ENCODE results near the gene TNFRSF18.

Gene TNFRSF18

GRCh38 chr1:1208713-1209433, 2.5 kb upstream of the TNFRSF18 start:
- H3K14ac ChIP-seq (ENCODE audit: low read length in 2 of 2), result peak overlapping the region in 1 of 2 experiments; percentile 13
- H4K8ac ChIP-seq (ENCODE audit: low read length), result no peak overlapping the region
- peak overlapping the region in 1 of 2 experiments; percentile 65 for H3K4me3 ChIP-seq (ENCODE audit: insufficient read depth in 1 of 2, low read depth in 1 of 2, low read length in 2 of 2)
- H4K91ac ChIP-seq (ENCODE audit: low read length), result no peak overlapping the region
- H3K4ac ChIP-seq (ENCODE audit: low read depth in 1 of 2, low read length in 2 of 2), result no peak overlapping the region
- no peak overlapping the region for H2BK5ac ChIP-seq (ENCODE audit: low read depth, low read length, poor library complexity, severe bottlenecking)
- 88% methylated on average over 31 of the region's 38 CpGs for WGBS
- peak overlapping the region; percentile 7 for H3K4me2 ChIP-seq (ENCODE audit: low read length, poor library complexity, severe bottlenecking)
- H3K27ac ChIP-seq (ENCODE audit: low read length, poor library complexity, severe bottlenecking), result no peak overlapping the region
- H3K79me1 ChIP-seq (replicated peaks; ENCODE audit: low read length, poor library complexity, severe bottlenecking), result peaks cover under 1% of the 10 kb centered on the region
- H3K9ac ChIP-seq (ENCODE audit: low read length), result peak overlapping the region; percentile 75
- peak overlapping the region; percentile 42 for H2AFZ ChIP-seq (ENCODE audit: low read depth, low read length)
- no peak for DNase-seq
- H3K18ac ChIP-seq (ENCODE audit: low read depth in 1 of 2, low read length in 2 of 2), result peak overlapping the region; percentile 45 to 88
- H2BK15ac ChIP-seq (ENCODE audit: low read depth, poor library complexity, severe bottlenecking), result no peak overlapping the region
- H3K9me3 ChIP-seq (ENCODE audit: control insufficient read depth, low read length), result no peaks in the 10 kb centered on the region
- H2AK5ac ChIP-seq (ENCODE audit: low read length, severe bottlenecking), result peak overlapping the region; percentile 79
- peaks cover 0 to 4% of the 10 kb centered on the region in 2 experiments for H3K36me3 ChIP-seq (ENCODE audit: control insufficient read depth in 1 of 2, insufficient read depth in 2 of 2, low read depth in 1 of 2, low read length in 2 of 2)
- H3K4me1 ChIP-seq (ENCODE audit: control insufficient read depth, insufficient read depth, low read depth, low read length), result peaks cover 67% of the 10 kb centered on the region
- H2BK12ac ChIP-seq (ENCODE audit: low read length in 2 of 2), result no peak overlapping the region
- no peak overlapping the region for H3K23ac ChIP-seq (ENCODE audit: low read length in 2 of 2)
- peaks cover 0 to 40% of the 10 kb centered on the region in 2 experiments for H3K27me3 ChIP-seq (ENCODE audit: control insufficient read depth in 1 of 2, insufficient read depth in 1 of 2, low read length in 2 of 2)
- H2BK120ac ChIP-seq (ENCODE audit: low read depth, low read length), result no peak overlapping the region

GRCh38 chr1:1207571-1207892, 1.1 kb upstream of the TNFRSF18 start:
- no peak overlapping the region for H3K14ac ChIP-seq (ENCODE audit: low read length in 2 of 2)
- H3K4ac ChIP-seq (ENCODE audit: low read depth in 1 of 2, low read length in 2 of 2), result no peak overlapping the region
- peaks cover 69% of the 10 kb centered on the region for H3K4me1 ChIP-seq (ENCODE audit: control insufficient read depth, insufficient read depth, low read depth, low read length)
- H2BK120ac ChIP-seq (ENCODE audit: low read depth, low read length), result no peak overlapping the region
- no peak for DNase-seq
- no peak overlapping the region for H3K4me3 ChIP-seq (ENCODE audit: insufficient read depth in 1 of 2, low read depth in 1 of 2, low read length in 2 of 2)
- no peak overlapping the region for H4K91ac ChIP-seq (ENCODE audit: low read length)
- H3K9me3 ChIP-seq (ENCODE audit: control insufficient read depth, low read length), result no peaks in the 10 kb centered on the region
- no peak overlapping the region for H2AFZ ChIP-seq (ENCODE audit: low read depth, low read length)
- peaks cover 0 to 52% of the 10 kb centered on the region in 2 experiments for H3K27me3 ChIP-seq (ENCODE audit: control insufficient read depth in 1 of 2, insufficient read depth in 1 of 2, low read length in 2 of 2)
- no peak overlapping the region for H3K27ac ChIP-seq (ENCODE audit: low read length, poor library complexity, severe bottlenecking)
- no peak overlapping the region for H2BK5ac ChIP-seq (ENCODE audit: low read depth, low read length, poor library complexity, severe bottlenecking)
- no peak overlapping the region for H3K9ac ChIP-seq (ENCODE audit: low read length)
- no peaks in the 10 kb centered on the region for H3K79me1 ChIP-seq (replicated peaks; ENCODE audit: low read length, poor library complexity, severe bottlenecking)
- no peak overlapping the region for H2BK12ac ChIP-seq (ENCODE audit: low read length in 2 of 2)
- no peak overlapping the region for H4K8ac ChIP-seq (ENCODE audit: low read length)
- 90% methylated on average over 11 of the region's 11 CpGs for WGBS
- H2BK15ac ChIP-seq (ENCODE audit: low read depth, poor library complexity, severe bottlenecking), result no peak overlapping the region
- H3K23ac ChIP-seq (ENCODE audit: low read length in 2 of 2), result no peak overlapping the region
- H3K36me3 ChIP-seq (ENCODE audit: control insufficient read depth in 1 of 2, insufficient read depth in 2 of 2, low read depth in 1 of 2, low read length in 2 of 2), result no peaks in the 10 kb centered on the region
- H3K4me2 ChIP-seq (ENCODE audit: low read length, poor library complexity, severe bottlenecking), result no peak overlapping the region
- H3K18ac ChIP-seq (ENCODE audit: low read depth in 1 of 2, low read length in 2 of 2), result no peak overlapping the region
- no peak overlapping the region for H2AK5ac ChIP-seq (ENCODE audit: low read length, severe bottlenecking)

- peaks cover 0 to 52% of the 10 kb centered on the region in 2 experiments for H3K27me3 ChIP-seq (ENCODE audit: control insufficient read depth in 1 of 2, insufficient read depth in 1 of 2, low read length in 2 of 2)
- no peak overlapping the region for H3K4me2 ChIP-seq (ENCODE audit: low read length, poor library complexity, severe bottlenecking)
- no peak overlapping the region for H3K23ac ChIP-seq (ENCODE audit: low read length in 2 of 2)
- no peaks in the 10 kb centered on the region for H3K36me3 ChIP-seq (ENCODE audit: control insufficient read depth in 1 of 2, insufficient read depth in 2 of 2, low read depth in 1 of 2, low read length in 2 of 2)
- 85% methylated on average over 19 of the region's 19 CpGs for WGBS
- H3K79me1 ChIP-seq (replicated peaks; ENCODE audit: low read length, poor library complexity, severe bottlenecking), result no peaks in the 10 kb centered on the region
- no peak overlapping the region for H2BK15ac ChIP-seq (ENCODE audit: low read depth, poor library complexity, severe bottlenecking)
- H2AK5ac ChIP-seq (ENCODE audit: low read length, severe bottlenecking), result peak overlapping the region; percentile 61
- no peak overlapping the region for H3K4me3 ChIP-seq (ENCODE audit: insufficient read depth in 1 of 2, low read depth in 1 of 2, low read length in 2 of 2)
- H3K27ac ChIP-seq (ENCODE audit: low read length, poor library complexity, severe bottlenecking), result no peak overlapping the region
- no peaks in the 10 kb centered on the region for H3K9me3 ChIP-seq (ENCODE audit: control insufficient read depth, low read length)
- DNase-seq, result no peak
- no peak overlapping the region for H2BK120ac ChIP-seq (ENCODE audit: low read depth, low read length)
- no peak overlapping the region for H3K9ac ChIP-seq (ENCODE audit: low read length)
- H3K4me1 ChIP-seq (ENCODE audit: control insufficient read depth, insufficient read depth, low read depth, low read length), result peaks cover 67% of the 10 kb centered on the region
- H3K18ac ChIP-seq (ENCODE audit: low read depth in 1 of 2, low read length in 2 of 2), result no peak overlapping the region
- no peak overlapping the region for H3K14ac ChIP-seq (ENCODE audit: low read length in 2 of 2)
- no peak overlapping the region for H4K91ac ChIP-seq (ENCODE audit: low read length)
- no peak overlapping the region for H4K8ac ChIP-seq (ENCODE audit: low read length)
- H2BK5ac ChIP-seq (ENCODE audit: low read depth, low read length, poor library complexity, severe bottlenecking), result no peak overlapping the region
- H3K4ac ChIP-seq (ENCODE audit: low read depth in 1 of 2, low read length in 2 of 2), result no peak overlapping the region
- no peak overlapping the region for H2AFZ ChIP-seq (ENCODE audit: low read depth, low read length)
- H2BK12ac ChIP-seq (ENCODE audit: low read length in 2 of 2), result no peak overlapping the region
Measured at GRCh38 chr1:1206966-1207531, 657 bp upstream of the TNFRSF18 start.

GRCh38 chr1:1205769-1206375, 520 bp downstream of the TNFRSF18 start:
- peak overlapping the region in 1 of 2 experiments; percentile 38 for H3K18ac ChIP-seq (ENCODE audit: low read depth in 1 of 2, low read length in 2 of 2)
- H3K9ac ChIP-seq (ENCODE audit: low read length), result no peak overlapping the region
- H3K23ac ChIP-seq (ENCODE audit: low read length in 2 of 2), result no peak overlapping the region
- H3K4me1 ChIP-seq (ENCODE audit: control insufficient read depth, insufficient read depth, low read depth, low read length), result peaks cover 72% of the 10 kb centered on the region
- no peaks in the 10 kb centered on the region for H3K79me1 ChIP-seq (replicated peaks; ENCODE audit: low read length, poor library complexity, severe bottlenecking)
- no peak overlapping the region for H4K8ac ChIP-seq (ENCODE audit: low read length)
- 34% methylated on average over 27 of the region's 31 CpGs for WGBS
- H2BK12ac ChIP-seq (ENCODE audit: low read length in 2 of 2), result no peak overlapping the region
- H2AFZ ChIP-seq (ENCODE audit: low read depth, low read length), result no peak overlapping the region
- H3K14ac ChIP-seq (ENCODE audit: low read length in 2 of 2), result no peak overlapping the region
- H2BK15ac ChIP-seq (ENCODE audit: low read depth, poor library complexity, severe bottlenecking), result no peak overlapping the region
- peak overlapping the region; percentile 12 for H4K91ac ChIP-seq (ENCODE audit: low read length)
- H3K27me3 ChIP-seq (ENCODE audit: control insufficient read depth in 1 of 2, insufficient read depth in 1 of 2, low read length in 2 of 2), result peaks cover 0 to 53% of the 10 kb centered on the region in 2 experiments
- no peaks in the 10 kb centered on the region for H3K9me3 ChIP-seq (ENCODE audit: control insufficient read depth, low read length)
- no peak overlapping the region for H3K27ac ChIP-seq (ENCODE audit: low read length, poor library complexity, severe bottlenecking)
- peak overlapping the region; percentile 66 for H2AK5ac ChIP-seq (ENCODE audit: low read length, severe bottlenecking)
- H3K4me3 ChIP-seq (ENCODE audit: insufficient read depth in 1 of 2, low read depth in 1 of 2, low read length in 2 of 2), result peak overlapping the region in 1 of 2 experiments; percentile 42
- peak overlapping the region; percentile 59 for H3K4me2 ChIP-seq (ENCODE audit: low read length, poor library complexity, severe bottlenecking)
- no peak overlapping the region for H2BK120ac ChIP-seq (ENCODE audit: low read depth, low read length)
- H3K4ac ChIP-seq (ENCODE audit: low read depth in 1 of 2, low read length in 2 of 2), result no peak overlapping the region
- H3K36me3 ChIP-seq (ENCODE audit: control insufficient read depth in 1 of 2, insufficient read depth in 2 of 2, low read depth in 1 of 2, low read length in 2 of 2), result no peaks in the 10 kb centered on the region
- no peak for DNase-seq
- peak overlapping the region; percentile 15 for H2BK5ac ChIP-seq (ENCODE audit: low read depth, low read length, poor library complexity, severe bottlenecking)
